KG1 (cell line): ENCODE data around the gene ST6GALNAC1.
"Not testable (repeated sequence)": the region's sequence is repeated elsewhere in the genome, so short reads cannot be mapped to it uniquely, and the experiment has no call there.

ENCODE experiments used
- DNase-seq: peaks from one replicate; lab custom pipeline; 2025; lab: John Stamatoyannopoulos, UW

ST6GALNAC1 gene

GRCh38 chr17:76612977-76613851 is 30.3 kb downstream of the ST6GALNAC1 start:
- DNase-seq = no peak

GRCh38 chr17:76612465-76612864 is 31.1 kb downstream of the ST6GALNAC1 start:
- no peak for DNase-seq

- no peak for DNase-seq
These were observed 31.8 kb downstream of the ST6GALNAC1 start for GRCh38 chr17:76611758-76612157.

GRCh38 chr17:76611080-76611749 is 32.3 kb downstream of the ST6GALNAC1 start:
- DNase-seq = not testable (repeated sequence)

GRCh38 chr17:76606685-76607084 is 36.9 kb downstream of the ST6GALNAC1 start:
- DNase-seq = not testable (repeated sequence)

- no peak for DNase-seq
These were observed 42.5 kb downstream of the ST6GALNAC1 start for GRCh38 chr17:76601065-76601464.

- DNase-seq = no peak
These were observed 43.7 kb downstream of the ST6GALNAC1 start for GRCh38 chr17:76599694-76600460.

- no peak for DNase-seq
These were observed 45.5 kb downstream of the ST6GALNAC1 start for GRCh38 chr17:76598004-76598439.

- DNase-seq = no peak
These were observed 46.2 kb downstream of the ST6GALNAC1 start for GRCh38 chr17:76597156-76598003.

- no peak for DNase-seq
These were observed 48.9 kb downstream of the ST6GALNAC1 start for GRCh38 chr17:76594690-76595089.

- DNase-seq = no peak
These were observed 49.6 kb downstream of the ST6GALNAC1 start for GRCh38 chr17:76593959-76594358.

GRCh38 chr17:76593384-76593826 is 50.2 kb downstream of the ST6GALNAC1 start:
- no peak for DNase-seq

- no peak for DNase-seq
These were observed 55.4 kb downstream of the ST6GALNAC1 start for GRCh38 chr17:76588182-76588581.

- DNase-seq = no peak
These were observed 56.6 kb downstream of the ST6GALNAC1 start for GRCh38 chr17:76586741-76587487.

GRCh38 chr17:76585649-76586593 is 57.6 kb downstream of the ST6GALNAC1 start, which contains the start of gene ST6GALNAC2:
Gene ST6GALNAC2 (minus strand): TSS chr17:76585860. CDS start chr17:76585808, 52 bp downstream.
- no peak for DNase-seq

GRCh38 chr17:76585033-76585648 is 58.4 kb downstream of the ST6GALNAC1 start:
- DNase-seq = no peak

GRCh38 chr17:76584427-76585032 is 59.0 kb downstream of the ST6GALNAC1 start:
- no peak for DNase-seq

GRCh38 chr17:76582660-76583059 is 60.9 kb downstream of the ST6GALNAC1 start:
- DNase-seq = no peak
